ENCODE results near the gene NDUFAF8.

DNA sequence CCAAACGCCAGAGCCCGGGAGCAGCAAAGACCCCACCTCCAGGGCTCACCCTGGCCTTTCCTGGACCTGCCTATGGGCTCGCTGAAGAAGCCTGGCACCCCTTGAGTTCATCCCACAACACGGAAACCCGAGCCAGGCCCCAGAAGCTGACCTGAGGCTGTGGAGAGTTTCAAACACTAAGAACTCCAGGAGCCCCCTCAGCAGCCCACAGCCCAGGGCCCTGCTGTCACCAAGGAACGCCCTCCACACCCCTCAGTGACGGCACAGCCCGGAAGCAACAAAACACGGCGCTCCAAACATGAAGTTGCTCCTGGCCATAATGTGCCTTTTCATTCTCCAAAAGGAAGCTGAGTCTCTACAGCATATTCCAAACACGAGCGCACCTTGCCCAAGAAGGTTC is 46.8 kb downstream of the NDUFAF8 start:
- TF ChIP-seq, protein P1, sequence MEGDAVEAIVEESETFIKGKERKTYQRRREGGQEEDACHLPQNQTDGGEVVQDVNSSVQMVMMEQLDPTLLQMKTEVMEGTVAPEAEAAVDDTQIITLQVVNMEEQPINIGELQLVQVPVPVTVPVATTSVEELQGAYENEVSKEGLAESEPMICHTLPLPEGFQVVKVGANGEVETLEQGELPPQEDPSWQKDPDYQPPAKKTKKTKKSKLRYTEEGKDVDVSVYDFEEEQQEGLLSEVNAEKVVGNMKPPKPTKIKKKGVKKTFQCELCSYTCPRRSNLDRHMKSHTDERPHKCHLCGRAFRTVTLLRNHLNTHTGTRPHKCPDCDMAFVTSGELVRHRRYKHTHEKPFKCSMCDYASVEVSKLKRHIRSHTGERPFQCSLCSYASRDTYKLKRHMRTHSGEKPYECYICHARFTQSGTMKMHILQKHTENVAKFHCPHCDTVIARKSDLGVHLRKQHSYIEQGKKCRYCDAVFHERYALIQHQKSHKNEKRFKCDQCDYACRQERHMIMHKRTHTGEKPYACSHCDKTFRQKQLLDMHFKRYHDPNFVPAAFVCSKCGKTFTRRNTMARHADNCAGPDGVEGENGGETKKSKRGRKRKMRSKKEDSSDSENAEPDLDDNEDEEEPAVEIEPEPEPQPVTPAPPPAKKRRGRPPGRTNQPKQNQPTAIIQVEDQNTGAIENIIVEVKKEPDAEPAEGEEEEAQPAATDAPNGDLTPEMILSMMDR (conservative IDR thresholded peaks at IDR 0.05; ENCODE audit: low read length) = no peak
- TF ChIP-seq EZH2phosphoT487 (IDR thresholded peaks at IDR 0.05; ENCODE audit: borderline replicate concordance, low read depth, low read length) = no peak
